MM.1S (cell line): ENCODE data around the gene TCF23.
"Not testable (repeated sequence)": the region's sequence is repeated elsewhere in the genome, so short reads cannot be mapped to it uniquely, and the experiment has no call there.

ENCODE experiments used
- DNase-seq: peaks from one replicate; pipeline ENCODE4 v3.0.0-alpha.2; 2015
- H2AFZ ChIP-seq: fragments of 300-600 bp; sonication (generic); 2 replicates; pipeline ENCODE4 v1.6.0; 2016; ENCODE audit warnings: antibody characterized with exemption, low read length
- H3F3A ChIP-seq: fragments of 300-600 bp; sonication (generic); 2 replicates; pipeline ENCODE4 v1.6.1; 2016; ENCODE audit warnings: mild to moderate bottlenecking, antibody characterized with exemption, low read length, moderate library complexity, mixed read lengths; ENCODE audit not compliant: insufficient read depth
- H3K27ac ChIP-seq: fragments of 300-600 bp; sonication (generic); 2 replicates; pipeline ENCODE4 v1.5.1; 2016; ENCODE audit warnings: mild to moderate bottlenecking, low read length
- H3K27me3 ChIP-seq: fragments of 300-600 bp; sonication (generic); replicated peaks from 2 replicates; pipeline ENCODE4 v1.6.0; 2016; ENCODE audit warnings: low read length; ENCODE audit not compliant: insufficient read depth
- H3K36me3 ChIP-seq: fragments of 300-600 bp; sonication (generic); replicated peaks from 2 replicates; pipeline ENCODE4 v1.6.1; 2016; ENCODE audit warnings: mild to moderate bottlenecking, low read length, mixed read lengths; ENCODE audit not compliant: insufficient read depth
- H3K4me1 ChIP-seq: fragments of 300-600 bp; sonication (generic); 2 replicates; pipeline ENCODE4 v1.6.1; 2016; ENCODE audit warnings: low read length, mixed read lengths
- H3K4me2 ChIP-seq: fragments of 300-600 bp; sonication (generic); 2 replicates; pipeline ENCODE4 v1.6.0; 2016; ENCODE audit warnings: low read depth, low read length
- H3K4me3 ChIP-seq: fragments of 300-600 bp; sonication (generic); 2 replicates; pipeline ENCODE4 v1.5.1; 2016; ENCODE audit warnings: low read length, mixed read lengths
- H3K79me2 ChIP-seq: fragments of 300-600 bp; sonication (generic); 2 replicates; pipeline ENCODE4 v1.6.1; 2016; ENCODE audit warnings: mixed run types, low read length, mixed read lengths
- H3K9ac ChIP-seq: fragments of 300-600 bp; sonication (generic); 2 replicates; pipeline ENCODE4 v1.6.1; 2016; ENCODE audit warnings: low read length, mixed read lengths
- H3K9me2 ChIP-seq: fragments of 300-600 bp; sonication (generic); replicated peaks from 2 replicates; pipeline ENCODE4 v1.6.1; 2016; ENCODE audit warnings: mild to moderate bottlenecking, low read length, mixed read lengths; ENCODE audit not compliant: insufficient read depth
- H3K9me3 ChIP-seq: fragments of 300-600 bp; sonication (generic); replicated peaks from 2 replicates; pipeline ENCODE4 v1.6.1; 2016; ENCODE audit warnings: mild to moderate bottlenecking, low read length, mixed read lengths; ENCODE audit not compliant: insufficient read depth
- H4K20me1 ChIP-seq: fragments of 300-600 bp; sonication (generic); 2 replicates; pipeline ENCODE4 v1.6.1; 2016; ENCODE audit warnings: mild to moderate bottlenecking, low read length, moderate library complexity, mixed read lengths; ENCODE audit not compliant: insufficient read depth
- CTCF ChIP-seq: fragments of 300-600 bp; sonication (generic); IDR thresholded peaks from 2 replicates; pipeline ENCODE4 v1.5.1; 2016; ENCODE audit warnings: antibody characterized with exemption, low read length, mixed read lengths
- EZH2 ChIP-seq: fragments of 300-600 bp; sonication (generic); optimal IDR thresholded peaks from 2 replicates; pipeline ENCODE3; 2017; ENCODE audit warnings: low read depth, mild to moderate bottlenecking, antibody characterized with exemption, low read length, mixed read lengths
- EZH2phosphoT487 ChIP-seq: fragments of 300-600 bp; sonication (generic); IDR thresholded peaks from 2 replicates; pipeline ENCODE4 v1.6.1; 2018; ENCODE audit warnings: antibody characterized with exemption, low read length

Gene TCF23

GRCh38 chr2:27109083-27109482 lies 39.7 kb upstream of the TCF23 start:
- no peaks in the 10 kb centered on the region for H3K27me3 ChIP-seq
- H3K4me3 ChIP-seq, result no peak overlapping the region
- peaks cover 9% of the 10 kb centered on the region for H3K4me1 ChIP-seq
- no peak for DNase-seq
- H3K9me2 ChIP-seq, result no peaks in the 10 kb centered on the region
- H3K79me2 ChIP-seq, result no peaks in the 10 kb centered on the region
- H3K27ac ChIP-seq, result no peak overlapping the region
- no peak overlapping the region for H3K4me2 ChIP-seq
- H4K20me1 ChIP-seq, result no peaks in the 10 kb centered on the region
- H3K9me3 ChIP-seq, result no peaks in the 10 kb centered on the region
- H3F3A ChIP-seq, result 0 out of 2 replicates have a peak, but pooled peaks cover 4% of the 10 kb centered on the region
- TF ChIP-seq EZH2, result no peak
- TF ChIP-seq CTCF, result no peak
- no peak for TF ChIP-seq EZH2phosphoT487
- H3K9ac ChIP-seq, result no peak overlapping the region
- no peak overlapping the region for H2AFZ ChIP-seq
- no peaks in the 10 kb centered on the region for H3K36me3 ChIP-seq

- not testable (repeated sequence) for H2AFZ ChIP-seq, H3K27ac ChIP-seq, H3K4me3 ChIP-seq, H3K9me3 ChIP-seq, H3K4me2 ChIP-seq, H3K9ac ChIP-seq, H3K79me2 ChIP-seq, H4K20me1 ChIP-seq, H3F3A ChIP-seq, H3K36me3 ChIP-seq, H3K9me2 ChIP-seq, DNase-seq, H3K4me1 ChIP-seq, H3K27me3 ChIP-seq
Observed at GRCh38 chr2:27110603-27111352, 38.0 kb upstream of the TCF23 start.

- not testable (repeated sequence) for H3K36me3 ChIP-seq, H3K4me2 ChIP-seq, H3F3A ChIP-seq, H2AFZ ChIP-seq, H3K27ac ChIP-seq, DNase-seq, H3K9me2 ChIP-seq, H3K4me1 ChIP-seq, H4K20me1 ChIP-seq, H3K9me3 ChIP-seq, H3K79me2 ChIP-seq, H3K27me3 ChIP-seq, H3K9ac ChIP-seq, H3K4me3 ChIP-seq
Observed at GRCh38 chr2:27111392-27112078, 37.3 kb upstream of the TCF23 start.

GRCh38 chr2:27115519-27115918 lies 33.3 kb upstream of the TCF23 start:
- Histone ChIP-seq H2AFZ (no peak overlapping the region), H3K9ac (no peak overlapping the region), H4K20me1 (no peaks in the 10 kb centered on the region), H3K27ac (no peak overlapping the region), H3K36me3 (no peaks in the 10 kb centered on the region), H3K4me3 (no peak overlapping the region), H3F3A (no peaks in the 10 kb centered on the region), H3K79me2 (no peaks in the 10 kb centered on the region), H3K27me3 (no peaks in the 10 kb centered on the region), H3K9me3 (no peaks in the 10 kb centered on the region), H3K4me2 (no peak overlapping the region), H3K9me2 (no peaks in the 10 kb centered on the region), H3K4me1 (no peaks in the 10 kb centered on the region)
- no peak for TF ChIP-seq CTCF
- TF ChIP-seq EZH2, result no peak
- no peak for DNase-seq
